Stimulated activated CD8-positive, alpha-beta memory T cell treated with anti-CD3 and anti-CD28 coated beads, Interleukin-15, amount 100 ng/mL, for 1 hour (primary cell): ENCODE results near the gene HOXB3.

Experiments
- DNase-seq: peaks from one replicate; pipeline ENCODE4 v3.0.0-alpha.2; 2020; ENCODE audit warnings: low read depth

The HOXB3 gene

GRCh38 chr17:48556576-48557401 lies 33.3 kb downstream of the HOXB3 start:
- no peak for DNase-seq

- DNase-seq = no peak
Observed at GRCh38 chr17:48556229-48556575, 33.8 kb downstream of the HOXB3 start.

GRCh38 chr17:48555258-48556228 lies 34.5 kb downstream of the HOXB3 start:
- DNase-seq = no peak

- DNase-seq = no peak
Observed at GRCh38 chr17:48554412-48555257, 35.4 kb downstream of the HOXB3 start.

DNA sequence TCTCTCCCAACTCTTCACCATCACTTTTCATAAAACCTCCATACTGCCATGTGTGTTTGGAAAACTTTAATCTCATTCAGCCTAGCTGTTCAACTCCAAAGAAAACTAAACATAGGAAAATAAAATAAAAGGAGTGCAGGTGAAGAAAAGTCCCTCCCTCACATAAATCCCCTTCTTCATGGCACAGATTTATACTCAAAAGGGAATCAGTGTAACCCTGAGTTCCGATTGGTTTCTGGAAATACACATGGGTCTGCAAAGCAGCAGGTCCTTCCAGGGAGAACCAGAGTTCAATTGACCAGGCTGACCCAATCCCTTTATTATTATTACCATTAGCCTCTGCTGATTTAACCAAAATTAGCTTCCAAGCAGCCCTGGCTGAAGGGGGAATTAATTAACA lies 36.2 kb downstream of the HOXB3 start:
- DNase-seq = no peak

DNA sequence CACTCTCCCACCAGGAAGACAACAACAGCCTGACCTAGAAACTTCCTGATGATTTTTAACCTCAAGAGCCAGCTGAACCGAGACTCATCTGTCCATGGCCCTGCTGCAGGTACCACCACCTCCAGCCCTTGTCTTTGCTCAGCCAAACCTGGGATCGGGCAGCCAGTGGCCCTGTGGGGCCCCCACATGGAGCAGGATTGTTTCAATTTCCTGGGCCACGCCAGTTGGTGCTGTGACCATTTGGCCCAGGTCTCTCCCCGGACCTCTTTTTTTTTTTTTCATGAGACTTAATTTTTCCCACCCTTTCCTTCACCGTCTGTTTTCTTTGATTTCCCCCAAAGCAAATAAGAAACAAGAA lies 36.9 kb downstream of the HOXB3 start:
- DNase-seq = no peak

DNA sequence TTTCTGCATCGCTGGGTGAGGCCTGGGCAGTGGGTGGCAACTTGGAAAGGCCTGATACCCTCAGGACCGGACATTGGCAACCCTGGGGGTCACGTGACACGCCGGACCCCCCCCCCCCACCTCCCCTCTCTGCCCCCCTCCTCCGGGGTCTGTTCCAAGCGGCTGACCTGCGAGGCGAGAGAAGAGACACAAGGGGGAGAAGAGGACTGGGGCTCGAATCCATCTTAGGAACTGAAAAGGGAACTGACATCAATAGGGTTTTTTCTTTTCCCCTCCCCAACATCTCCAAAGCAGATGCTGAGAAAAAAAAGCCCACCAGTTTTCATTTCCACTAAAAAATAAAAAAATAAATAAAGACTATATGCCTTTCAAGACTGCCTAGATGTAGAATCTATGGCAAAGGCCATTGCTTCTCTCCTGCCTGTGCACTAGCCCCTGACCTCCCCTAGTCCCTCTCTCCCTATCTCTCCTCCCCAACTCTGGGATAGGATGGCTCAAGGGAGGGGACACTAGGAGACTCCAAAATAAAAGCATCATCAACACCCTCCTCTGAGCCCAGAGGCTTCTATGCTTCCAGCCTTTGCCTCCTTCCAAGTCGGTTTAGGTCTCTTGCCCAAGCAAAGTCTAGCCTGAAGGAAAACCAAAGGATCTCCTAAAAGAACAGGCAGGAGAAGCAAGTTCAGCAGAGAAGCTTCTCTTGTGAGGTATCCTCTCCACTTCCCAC lies 37.4 kb downstream of the HOXB3 start:
- DNase-seq = no peak

GRCh38 chr17:48551596-48552465 lies 38.2 kb downstream of the HOXB3 start:
- DNase-seq = no peak

GRCh38 chr17:48551214-48551555 lies 38.9 kb downstream of the HOXB3 start:
- no peak for DNase-seq

- DNase-seq = no peak
Observed at GRCh38 chr17:48550502-48551213, 39.4 kb downstream of the HOXB3 start.

- no peak for DNase-seq
Observed at GRCh38 chr17:48549914-48550501, 40.0 kb downstream of the HOXB3 start.

DNA sequence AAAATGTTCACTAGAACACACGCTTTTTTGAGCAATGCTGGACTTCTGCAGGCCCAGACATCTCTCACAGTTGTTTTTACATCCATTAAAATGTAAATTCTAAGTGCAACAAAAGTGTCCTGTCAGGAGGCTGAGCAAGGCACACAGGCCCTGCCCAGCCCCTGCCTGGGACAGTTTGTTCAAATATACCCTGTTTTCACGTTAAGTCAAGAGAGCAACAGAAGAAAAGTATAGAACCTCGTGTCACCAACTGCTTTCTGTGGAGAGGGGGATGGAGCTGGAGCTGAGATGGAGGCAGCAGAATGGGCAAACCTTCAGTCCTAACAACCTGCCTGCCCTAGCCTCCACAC lies 40.8 kb downstream of the HOXB3 start:
- DNase-seq = no peak

DNA sequence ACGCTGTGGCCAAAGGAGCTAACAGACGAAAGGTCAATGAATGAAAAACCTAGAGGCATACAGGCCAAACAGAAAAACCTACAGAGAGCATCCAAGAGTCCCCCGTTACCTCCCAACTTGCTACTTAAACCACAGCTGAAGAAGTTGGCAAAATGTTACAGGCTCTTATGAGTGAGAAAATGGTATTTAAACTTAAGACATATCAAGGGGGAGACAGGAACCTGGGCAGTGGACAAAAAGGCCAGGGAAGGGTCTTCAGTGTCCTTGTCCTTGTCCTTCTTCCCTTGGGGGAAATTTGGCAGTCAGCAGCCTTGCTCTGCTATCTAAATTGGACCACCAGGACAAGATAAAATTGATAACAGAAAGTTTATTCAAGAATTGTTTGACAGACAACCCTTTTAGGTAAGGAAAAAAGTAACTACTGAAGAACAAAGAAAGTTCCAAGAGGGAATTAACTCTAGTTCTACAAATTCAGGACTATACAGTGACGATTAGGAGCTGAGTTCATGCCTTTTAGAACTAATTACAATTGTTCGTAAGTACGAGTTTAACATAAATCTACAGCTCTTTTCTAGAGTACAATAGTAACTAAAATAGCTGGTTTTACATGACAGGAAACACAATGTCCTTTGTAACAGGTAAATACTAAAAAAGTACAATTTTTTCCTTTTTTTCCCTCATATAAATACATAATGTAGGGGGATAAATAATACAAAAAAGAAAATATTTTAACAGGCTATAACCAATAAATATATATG lies 41.3 kb downstream of the HOXB3 start:
- DNase-seq = no peak

DNA sequence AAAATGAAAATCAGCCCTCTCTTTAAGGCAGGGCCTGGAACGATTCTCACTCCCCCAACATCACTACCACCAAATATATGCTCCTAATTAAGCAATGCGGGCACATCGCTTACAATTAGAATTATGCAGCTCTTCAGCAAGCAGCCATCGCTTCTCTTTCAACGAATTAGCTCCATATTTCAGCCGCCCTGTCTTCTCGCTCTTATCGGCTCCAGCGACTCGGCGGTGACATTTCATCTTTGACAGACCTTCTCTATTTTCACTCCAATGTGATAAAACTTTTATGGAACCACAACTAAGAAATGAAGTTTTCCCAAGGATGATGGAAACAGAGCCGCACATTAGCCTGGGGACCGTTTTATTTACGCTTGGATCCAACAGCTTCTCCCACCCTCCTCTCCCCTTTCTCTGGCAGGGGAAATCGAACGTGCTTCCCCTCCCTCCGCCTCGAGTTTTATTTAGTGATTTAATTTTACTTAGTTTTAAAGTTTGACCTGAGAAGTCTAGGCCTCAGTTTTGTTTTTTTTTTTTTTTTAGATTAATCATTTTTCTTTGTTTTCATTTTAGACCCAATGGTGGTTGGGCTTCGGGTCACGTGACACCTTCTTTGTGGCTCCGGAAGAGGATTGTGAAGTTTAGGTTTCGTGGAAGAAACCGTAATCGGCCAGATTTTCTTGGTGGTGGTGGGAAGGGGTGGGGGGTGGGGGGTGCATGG lies 42.1 kb downstream of the HOXB3 start:
- no peak for DNase-seq

GRCh38 chr17:48546924-48547807 lies 42.9 kb downstream of the HOXB3 start:
- no peak for DNase-seq

GRCh38 chr17:48546137-48546923 lies 43.7 kb downstream of the HOXB3 start:
- no peak for DNase-seq

DNA sequence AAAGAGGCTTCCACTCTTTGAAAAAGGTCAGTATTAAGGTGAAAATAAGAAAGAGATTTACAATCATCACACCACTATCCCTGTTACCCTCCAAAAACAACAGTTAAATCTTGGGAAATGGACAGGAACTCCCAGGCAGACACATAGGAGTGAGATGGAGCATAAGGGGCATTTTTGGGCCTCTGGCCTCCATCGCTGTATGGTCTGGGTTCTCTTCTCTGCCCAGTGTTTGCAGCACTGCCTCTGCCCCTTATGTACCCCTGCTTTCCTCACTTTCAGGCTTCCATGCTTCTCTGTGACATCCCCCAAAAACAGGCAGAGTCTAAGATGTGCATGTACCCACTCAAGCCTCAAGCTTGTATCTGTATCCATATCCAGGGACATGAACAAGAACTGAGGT lies 44.5 kb downstream of the HOXB3 start:
- no peak for DNase-seq
